ENCODE data around the gene SDF4. TPM values are rescaled to one million over a fixed set of nuclear protein-coding genes. Genes with fewer than 3 reads are reported as not detected.

Gene SDF4
- total RNA-seq, 1 experiment from 2014 or later, result 82.0 TPM

DNA sequence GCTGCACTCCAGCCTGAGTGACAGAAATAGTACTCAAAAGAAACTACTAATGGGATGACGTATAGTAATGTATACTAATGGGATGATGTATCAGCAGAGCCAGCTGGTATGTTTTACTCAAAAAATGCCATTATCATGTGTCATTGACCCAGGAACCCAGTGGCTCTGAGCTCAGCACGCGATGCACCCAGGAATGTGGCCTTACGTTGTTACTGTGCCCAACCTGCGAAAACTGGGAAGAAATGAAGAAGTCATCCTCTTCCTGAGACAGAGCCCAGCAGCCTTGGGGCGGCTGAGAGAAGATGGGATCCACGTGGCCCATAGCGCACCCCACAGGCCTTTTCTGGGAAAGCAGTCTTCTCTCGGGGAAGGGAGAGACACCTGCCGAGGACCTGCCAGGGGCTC is 33.1 kb upstream of the SDF4 start:
- H2AK5ac ChIP-seq (ENCODE audit: insufficient read length, low read length), result no peak overlapping the region
- no peak overlapping the region for H4K91ac ChIP-seq (ENCODE audit: insufficient read length, low read depth, low read length)
- H3K14ac ChIP-seq (ENCODE audit: insufficient read depth, low read length), result no peak overlapping the region
- H3K27me3 ChIP-seq (ENCODE audit: insufficient read depth, low read length), result no peaks in the 10 kb centered on the region
- H3K23me2 ChIP-seq (ENCODE audit: insufficient read length, low read depth, low read length, poor library complexity, severe bottlenecking), result no peaks in the 10 kb centered on the region
- no peaks in the 10 kb centered on the region; the same call in 1 of the 2 replicates for H3K79me2 ChIP-seq (ENCODE audit: insufficient read depth, low read length)
- H2BK120ac ChIP-seq (ENCODE audit: low read depth, low read length, poor library complexity, severe bottlenecking), result no peak overlapping the region
- H4K5ac ChIP-seq (ENCODE audit: insufficient read length, low read depth, low read length), result no peak overlapping the region
- no peak overlapping the region for H2AFZ ChIP-seq (ENCODE audit: low read length)
- H3K4me1 ChIP-seq (ENCODE audit: insufficient read depth, low read length), result no peaks in the 10 kb centered on the region
- Mint-ChIP-seq H3K4me3 (no peak overlapping the region), H3K4me1 (no peaks in the 10 kb centered on the region), H3K9me3 (no peaks in the 10 kb centered on the region), H3K36me3 (ENCODE audit: insufficient read depth in 1 of 3, low read depth in 3 of 3) (peaks cover 37 to 69% (median 59%) of the 10 kb centered on the region in 3 experiments; a peak in 6 of 7 replicates), H3K27me3 (ENCODE audit: low read depth) (no peaks in the 10 kb centered on the region), H3K27ac (peak overlapping the region in 1 of 3 experiments; percentile 52; a peak in 1 of 7 replicates)
- TF ChIP-seq, protein P1, sequence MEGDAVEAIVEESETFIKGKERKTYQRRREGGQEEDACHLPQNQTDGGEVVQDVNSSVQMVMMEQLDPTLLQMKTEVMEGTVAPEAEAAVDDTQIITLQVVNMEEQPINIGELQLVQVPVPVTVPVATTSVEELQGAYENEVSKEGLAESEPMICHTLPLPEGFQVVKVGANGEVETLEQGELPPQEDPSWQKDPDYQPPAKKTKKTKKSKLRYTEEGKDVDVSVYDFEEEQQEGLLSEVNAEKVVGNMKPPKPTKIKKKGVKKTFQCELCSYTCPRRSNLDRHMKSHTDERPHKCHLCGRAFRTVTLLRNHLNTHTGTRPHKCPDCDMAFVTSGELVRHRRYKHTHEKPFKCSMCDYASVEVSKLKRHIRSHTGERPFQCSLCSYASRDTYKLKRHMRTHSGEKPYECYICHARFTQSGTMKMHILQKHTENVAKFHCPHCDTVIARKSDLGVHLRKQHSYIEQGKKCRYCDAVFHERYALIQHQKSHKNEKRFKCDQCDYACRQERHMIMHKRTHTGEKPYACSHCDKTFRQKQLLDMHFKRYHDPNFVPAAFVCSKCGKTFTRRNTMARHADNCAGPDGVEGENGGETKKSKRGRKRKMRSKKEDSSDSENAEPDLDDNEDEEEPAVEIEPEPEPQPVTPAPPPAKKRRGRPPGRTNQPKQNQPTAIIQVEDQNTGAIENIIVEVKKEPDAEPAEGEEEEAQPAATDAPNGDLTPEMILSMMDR (conservative IDR thresholded peaks at IDR 0.05), result peak; percentile 65
- no peaks in the 10 kb centered on the region for H4K20me1 ChIP-seq (ENCODE audit: control insufficient read depth, insufficient read depth, insufficient read length)
- H2BK15ac ChIP-seq (ENCODE audit: low read depth, low read length), result no peak overlapping the region
- H3T11ph ChIP-seq (ENCODE audit: low read length), result no peak overlapping the region
- no peak overlapping the region for H4K8ac ChIP-seq (replicated peaks; ENCODE audit: insufficient read length, low read depth, low read length)
- peak; percentile 70 for DNase-seq
- H3K56ac ChIP-seq (ENCODE audit: insufficient read length, low read depth, low read length), result no peak overlapping the region
- no peak overlapping the region for H2BK12ac ChIP-seq (ENCODE audit: insufficient read length, low read depth, low read length)
- no peak overlapping the region for H3K4me2 ChIP-seq (ENCODE audit: insufficient read depth, insufficient read length, low read length)
- H3K4ac ChIP-seq (ENCODE audit: low read depth, low read length), result no peak overlapping the region
- H2BK5ac ChIP-seq (ENCODE audit: insufficient read length, low read length), result no peak overlapping the region
- WGBS (ENCODE audit: extremely low coverage, insufficient read length, low lambda C conversion rate), result no CpG with 5 or more reads among the region's 10 CpGs
- no peaks in the 10 kb centered on the region for H3K79me1 ChIP-seq (ENCODE audit: insufficient read depth, low read depth, low read length, poor library complexity, severe bottlenecking)
- H3K27ac ChIP-seq (ENCODE audit: insufficient read length, low read depth, low read length), result no peak overlapping the region
- no peak overlapping the region for H2BK20ac ChIP-seq (ENCODE audit: low read depth, low read length, poor library complexity, severe bottlenecking)
- H3K9ac ChIP-seq (ENCODE audit: extremely low read depth, insufficient read length, low read length), result no peak overlapping the region
- no peaks in the 10 kb centered on the region for H3K9me3 ChIP-seq (ENCODE audit: control insufficient read depth, low read depth, low read length)
- no peak overlapping the region for H3K18ac ChIP-seq (ENCODE audit: insufficient read length, low read depth, low read length)
- no peak overlapping the region for H3K23ac ChIP-seq (ENCODE audit: insufficient read length, low read depth, low read length)

Measured in H9 (cell line).